Measurements from ENCODE around the gene ZNF782. TPM values are rescaled to one million over a fixed set of nuclear protein-coding genes. Genes with fewer than 3 reads are reported as not detected.
A peak's percentile ranks its signal among the peaks of the same experiment; 100 is the strongest.

The ZNF782 gene
- total RNA-seq, 2 experiments from 2014 or later: 8.6 to 10.2 TPM

DNA sequence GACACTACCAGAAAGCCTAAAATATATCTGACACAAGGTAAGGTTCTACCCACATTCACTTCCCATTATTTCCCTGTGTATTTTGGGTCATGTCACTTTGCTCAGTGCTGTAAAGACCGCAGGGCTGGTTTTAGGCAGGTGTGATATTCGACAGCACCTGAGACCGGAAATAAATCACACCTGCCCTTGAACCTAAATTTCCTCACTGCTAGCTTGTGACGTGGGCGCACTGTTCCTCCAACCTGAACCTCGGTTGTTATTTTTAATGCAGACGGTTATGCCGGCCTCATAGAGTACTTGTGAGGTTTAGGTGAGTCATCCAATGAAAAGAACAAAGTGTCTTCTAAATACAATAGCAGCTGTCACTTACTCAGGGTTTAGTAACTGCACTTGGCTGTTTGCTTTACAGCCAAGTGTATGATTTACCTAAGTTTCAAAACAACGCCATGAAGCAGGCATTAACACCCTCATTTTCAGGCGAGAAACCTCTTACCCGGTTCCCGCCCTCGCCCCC is 20.7 kb upstream of the ZNF782 start:
- DNase-seq (ENCODE audit: low spot score): peak; percentile 70
- H3K9me2 ChIP-seq (ENCODE audit: insufficient read depth, low read length): no peaks in the 10 kb centered on the region
- TF ChIP-seq, protein P1, sequence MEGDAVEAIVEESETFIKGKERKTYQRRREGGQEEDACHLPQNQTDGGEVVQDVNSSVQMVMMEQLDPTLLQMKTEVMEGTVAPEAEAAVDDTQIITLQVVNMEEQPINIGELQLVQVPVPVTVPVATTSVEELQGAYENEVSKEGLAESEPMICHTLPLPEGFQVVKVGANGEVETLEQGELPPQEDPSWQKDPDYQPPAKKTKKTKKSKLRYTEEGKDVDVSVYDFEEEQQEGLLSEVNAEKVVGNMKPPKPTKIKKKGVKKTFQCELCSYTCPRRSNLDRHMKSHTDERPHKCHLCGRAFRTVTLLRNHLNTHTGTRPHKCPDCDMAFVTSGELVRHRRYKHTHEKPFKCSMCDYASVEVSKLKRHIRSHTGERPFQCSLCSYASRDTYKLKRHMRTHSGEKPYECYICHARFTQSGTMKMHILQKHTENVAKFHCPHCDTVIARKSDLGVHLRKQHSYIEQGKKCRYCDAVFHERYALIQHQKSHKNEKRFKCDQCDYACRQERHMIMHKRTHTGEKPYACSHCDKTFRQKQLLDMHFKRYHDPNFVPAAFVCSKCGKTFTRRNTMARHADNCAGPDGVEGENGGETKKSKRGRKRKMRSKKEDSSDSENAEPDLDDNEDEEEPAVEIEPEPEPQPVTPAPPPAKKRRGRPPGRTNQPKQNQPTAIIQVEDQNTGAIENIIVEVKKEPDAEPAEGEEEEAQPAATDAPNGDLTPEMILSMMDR (conservative IDR thresholded peaks at IDR 0.05; ENCODE audit: low read length): no peak
- no peak for TF ChIP-seq EZH2phosphoT487 (IDR thresholded peaks at IDR 0.05; ENCODE audit: borderline replicate concordance, low read depth, low read length)
- H4K20me1 ChIP-seq (ENCODE audit: insufficient read depth, low read length): no peaks in the 10 kb centered on the region
- H3K9me3 ChIP-seq (ENCODE audit: low read length): no peaks in the 10 kb centered on the region
- peak overlapping the region; percentile 78 for H2AFZ ChIP-seq (ENCODE audit: low read length)
- intact Hi-C loops (cut with micrococcal nuclease; ENCODE audit: unreplicated experiment): no loop called here
- BruUV-seq (replicated peaks): TSS peak; percentile 29
- H3K4me3 ChIP-seq (ENCODE audit: low read depth, low read length, poor library complexity, severe bottlenecking): peak overlapping the region; percentile 65
- peak overlapping the region; percentile 92 for H3K4me2 ChIP-seq (ENCODE audit: low read length)
- ChIA-PET POLR2A (interaction anchor here (0.6 to 2.6 kb wide), 6 partner anchors 21 to 1304 kb away, joined by 3 to 7 read pairs (median 3); partner anchors contain the start of genes NCBP1, TSTD2 and ZNF782), CTCF (ENCODE audit: unreplicated experiment) (interaction anchor here (0.9 kb wide), 1 partner anchor 19 kb away, joined by 3 read pairs; no protein-coding TSS in a partner anchor)
- H3K36me3 ChIP-seq (ENCODE audit: insufficient read depth, low read length): no peaks in the 10 kb centered on the region
- peak overlapping the region; percentile 58 for H3K27ac ChIP-seq (ENCODE audit: low read depth, low read length, poor library complexity, severe bottlenecking)
- peaks cover 39% of the 10 kb centered on the region for H3K4me1 ChIP-seq (ENCODE audit: insufficient read depth, low read length, poor library complexity, severe bottlenecking)
- no peaks in the 10 kb centered on the region for H3K79me2 ChIP-seq (ENCODE audit: insufficient read depth, low read depth, low read length)

DNA sequence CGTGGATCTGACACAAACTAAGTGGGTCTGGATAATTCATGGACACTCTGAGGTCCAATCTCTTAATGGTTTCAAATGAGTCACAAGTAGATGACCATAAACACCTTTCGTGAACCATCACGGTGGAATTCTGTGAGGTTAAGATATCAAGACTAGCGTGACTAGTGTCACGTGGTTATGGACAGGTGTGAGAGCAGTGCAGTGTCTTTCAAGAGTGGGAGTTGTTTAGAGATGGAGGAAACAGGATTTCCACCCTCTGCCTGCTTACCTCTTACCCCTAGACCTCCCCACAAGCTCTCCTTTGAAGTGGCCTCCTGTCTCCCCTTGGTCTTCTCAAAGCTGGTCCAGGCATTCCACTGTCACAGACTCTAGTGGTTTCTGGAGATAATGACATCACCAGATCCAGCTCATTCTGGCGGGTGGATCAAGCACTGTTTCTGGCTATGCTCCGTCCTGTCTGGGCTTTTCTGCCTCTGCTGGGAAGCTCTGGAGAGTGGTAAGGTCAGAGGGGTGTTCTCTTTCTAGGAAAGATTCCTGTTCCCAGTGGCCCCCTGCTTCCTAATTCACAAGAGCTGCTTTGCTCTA is 20.0 kb upstream of the ZNF782 start:
- intact Hi-C loops (cut with micrococcal nuclease; ENCODE audit: unreplicated experiment): no loop called here
- H3K9me2 ChIP-seq (ENCODE audit: insufficient read depth, low read length): no peaks in the 10 kb centered on the region
- ChIA-PET POLR2A (interaction anchor here (0.6 to 2.6 kb wide), 5 partner anchors 20 to 1304 kb away, joined by 3 to 7 read pairs (median 4); partner anchors contain the start of genes NCBP1, TSTD2 and ZNF782), CTCF (ENCODE audit: unreplicated experiment) (interaction anchor here (0.9 kb wide), 1 partner anchor 18 kb away, joined by 3 read pairs; no protein-coding TSS in a partner anchor)
- H3K36me3 ChIP-seq (ENCODE audit: insufficient read depth, low read length): no peaks in the 10 kb centered on the region
- no peaks in the 10 kb centered on the region for H4K20me1 ChIP-seq (ENCODE audit: insufficient read depth, low read length)
- BruUV-seq (replicated peaks): no TSS peak
- no peak overlapping the region; the same call in 1 of the 2 replicates for H2AFZ ChIP-seq (ENCODE audit: low read length)
- H3K27ac ChIP-seq (ENCODE audit: low read depth, low read length, poor library complexity, severe bottlenecking): peak overlapping the region; percentile 58
- H3K79me2 ChIP-seq (ENCODE audit: insufficient read depth, low read depth, low read length): no peaks in the 10 kb centered on the region
- no peaks in the 10 kb centered on the region for H3K9me3 ChIP-seq (ENCODE audit: low read length)
- TF ChIP-seq, protein P1 (conservative IDR thresholded peaks at IDR 0.05; ENCODE audit: low read length): no peak
- TF ChIP-seq EZH2phosphoT487 (IDR thresholded peaks at IDR 0.05; ENCODE audit: borderline replicate concordance, low read depth, low read length): no peak
- peaks cover 39% of the 10 kb centered on the region for H3K4me1 ChIP-seq (ENCODE audit: insufficient read depth, low read length, poor library complexity, severe bottlenecking)
- no peak overlapping the region for H3K4me3 ChIP-seq (ENCODE audit: low read depth, low read length, poor library complexity, severe bottlenecking)
- peak overlapping the region; percentile 92 for H3K4me2 ChIP-seq (ENCODE audit: low read length)
- DNase-seq (ENCODE audit: low spot score): peak; percentile 22

DNA sequence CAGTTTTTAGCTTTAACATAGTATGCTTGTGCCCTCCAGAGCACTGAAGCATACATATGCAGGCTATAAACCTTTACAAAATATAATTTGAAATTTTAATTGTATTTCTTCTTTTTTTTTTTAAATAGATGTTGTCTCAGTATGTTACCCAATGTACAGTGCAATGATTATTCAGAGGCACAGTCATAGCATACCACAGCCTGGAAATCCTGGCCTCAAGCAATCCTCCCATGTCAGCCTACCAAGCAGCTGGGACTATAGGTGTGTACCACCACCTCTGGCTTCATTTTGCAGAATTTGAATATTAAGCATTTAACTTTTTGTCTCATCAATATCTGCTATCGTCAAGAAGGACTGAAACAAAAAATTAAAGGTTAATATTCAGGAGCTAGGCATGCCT is 16.9 kb upstream of the ZNF782 start:
- POLR2A ChIA-PET: interaction anchor here (0.6 to 1.7 kb wide), 3 partner anchors 10 to 95 kb away, joined by 3 to 6 read pairs (median 3); no protein-coding TSS in a partner anchor
- CTCF ChIA-PET (ENCODE audit: unreplicated experiment): no interaction called here
- TF ChIP-seq EZH2phosphoT487 (IDR thresholded peaks at IDR 0.05; ENCODE audit: borderline replicate concordance, low read depth, low read length): no peak
- TF ChIP-seq, protein P1 (conservative IDR thresholded peaks at IDR 0.05; ENCODE audit: low read length): no peak
- H3K9me2 ChIP-seq (ENCODE audit: insufficient read depth, low read length): no peaks in the 10 kb centered on the region
- H3K79me2 ChIP-seq (ENCODE audit: insufficient read depth, low read depth, low read length): no peaks in the 10 kb centered on the region
- no peak overlapping the region for H3K4me2 ChIP-seq (ENCODE audit: low read length)
- no TSS peak for BruUV-seq (replicated peaks)
- no peaks in the 10 kb centered on the region for H3K36me3 ChIP-seq (ENCODE audit: insufficient read depth, low read length)
- no peak overlapping the region for H3K4me3 ChIP-seq (ENCODE audit: low read depth, low read length, poor library complexity, severe bottlenecking)
- H3K9me3 ChIP-seq (ENCODE audit: low read length): no peaks in the 10 kb centered on the region
- no peak for DNase-seq (ENCODE audit: low spot score)
- no peaks in the 10 kb centered on the region for H4K20me1 ChIP-seq (ENCODE audit: insufficient read depth, low read length)
- intact Hi-C loops (cut with micrococcal nuclease; ENCODE audit: unreplicated experiment): no loop called here
- H3K4me1 ChIP-seq (ENCODE audit: insufficient read depth, low read length, poor library complexity, severe bottlenecking): peaks cover 36% of the 10 kb centered on the region
- no peak overlapping the region for H2AFZ ChIP-seq (ENCODE audit: low read length)
- no peak overlapping the region for H3K27ac ChIP-seq (ENCODE audit: low read depth, low read length, poor library complexity, severe bottlenecking)
